Activated naive CD4-positive, alpha-beta T cell (primary cell): ENCODE data around the gene VNN1.
"Not testable (repeated sequence)": the region's sequence is repeated elsewhere in the genome, so short reads cannot be mapped to it uniquely, and the experiment has no call there.

Experiments
- DNase-seq, 4 experiments: peaks; one replicate each; lab custom pipeline; 2025; lab: John Stamatoyannopoulos, UW

VNN1 gene

DNA sequence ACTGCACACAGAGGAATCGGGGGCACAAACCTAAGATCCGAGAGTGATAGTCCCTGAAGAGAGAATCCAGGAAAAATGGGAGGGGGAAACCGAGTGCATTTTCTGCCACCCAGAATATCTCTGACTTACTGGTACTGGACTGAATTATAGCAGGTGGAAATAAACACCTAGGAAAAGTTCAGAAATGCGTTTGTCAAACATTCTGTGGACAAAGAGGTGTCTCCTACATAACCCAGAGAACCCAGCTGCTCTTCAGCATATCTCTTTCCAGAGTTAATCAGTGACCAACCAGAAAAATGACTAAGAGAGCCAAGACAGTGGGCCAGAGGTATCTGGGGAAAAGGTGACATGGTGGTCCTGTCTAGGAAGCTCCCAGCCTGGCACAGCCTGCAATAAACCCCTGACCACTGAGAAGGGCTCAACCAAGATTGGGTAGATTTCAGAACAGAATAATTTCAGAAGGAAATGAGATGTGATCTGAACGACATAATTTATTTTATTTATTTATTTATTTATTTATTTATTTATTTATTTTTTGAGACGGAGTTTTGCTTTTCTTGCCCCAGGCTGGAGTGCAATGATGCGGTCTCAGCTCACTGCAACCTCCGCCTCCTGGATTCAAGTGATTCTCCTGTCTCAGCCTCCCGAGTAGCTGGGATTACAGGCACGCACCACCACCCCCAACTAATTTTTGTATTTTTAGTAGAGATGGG is 6.0 kb upstream of the VNN1 start:
- no peak for DNase-seq

DNA sequence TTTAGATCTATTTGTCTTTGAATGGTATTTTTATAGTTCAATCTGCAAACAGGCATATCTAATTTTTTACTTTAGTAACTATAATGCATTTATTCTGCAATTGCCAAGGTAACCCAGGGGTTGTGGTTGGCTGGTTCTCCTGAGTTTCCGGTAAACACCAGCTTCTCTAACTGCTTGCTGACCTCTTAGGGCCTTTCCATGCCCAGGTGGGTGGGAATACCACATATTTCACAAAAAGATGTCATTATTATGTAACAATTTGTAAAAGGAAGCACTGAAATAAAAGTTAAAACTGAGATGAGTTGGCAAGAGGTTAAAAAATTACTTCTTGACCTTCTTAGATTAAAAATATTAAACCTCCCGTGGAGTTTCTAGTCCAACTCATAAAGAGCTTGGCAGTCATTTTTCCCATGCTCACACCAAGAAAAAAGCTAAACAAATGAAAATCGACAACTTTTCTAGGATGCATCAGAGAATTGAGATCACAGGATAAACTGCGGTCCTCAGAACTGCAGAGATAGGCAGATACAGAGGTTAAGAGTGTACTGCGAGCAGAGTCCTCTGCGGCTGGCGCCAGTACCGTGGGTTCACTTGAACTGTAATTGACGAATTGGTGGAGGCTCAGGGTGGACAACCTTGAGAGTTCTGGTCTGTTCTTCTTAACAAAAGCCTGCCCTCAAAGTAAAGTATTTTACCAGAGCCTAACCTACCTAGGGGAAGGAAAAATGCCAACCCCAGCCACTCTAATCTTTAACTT is 2.2 kb upstream of the VNN1 start:
- no peak for DNase-seq

DNA sequence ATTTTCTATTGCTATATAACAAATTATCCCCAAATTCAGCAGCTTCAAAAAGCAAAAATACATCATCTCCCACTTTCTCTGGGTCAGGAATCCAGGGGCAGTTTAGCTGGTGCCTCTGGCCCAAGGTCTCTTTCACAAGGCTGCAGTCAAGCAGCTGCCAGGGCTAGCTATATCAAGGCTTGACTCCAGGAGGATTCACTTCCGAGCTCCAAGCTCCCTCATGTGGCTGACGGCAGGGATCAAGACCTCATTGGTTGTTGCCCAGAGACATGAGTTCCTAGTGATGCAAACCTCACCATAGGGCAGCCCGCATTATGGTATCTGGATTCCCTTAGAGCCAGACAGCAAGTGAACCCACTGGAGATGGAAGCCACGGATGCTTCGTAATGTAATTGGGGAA is 1.3 kb upstream of the VNN1 start:
- no peak for DNase-seq

DNA sequence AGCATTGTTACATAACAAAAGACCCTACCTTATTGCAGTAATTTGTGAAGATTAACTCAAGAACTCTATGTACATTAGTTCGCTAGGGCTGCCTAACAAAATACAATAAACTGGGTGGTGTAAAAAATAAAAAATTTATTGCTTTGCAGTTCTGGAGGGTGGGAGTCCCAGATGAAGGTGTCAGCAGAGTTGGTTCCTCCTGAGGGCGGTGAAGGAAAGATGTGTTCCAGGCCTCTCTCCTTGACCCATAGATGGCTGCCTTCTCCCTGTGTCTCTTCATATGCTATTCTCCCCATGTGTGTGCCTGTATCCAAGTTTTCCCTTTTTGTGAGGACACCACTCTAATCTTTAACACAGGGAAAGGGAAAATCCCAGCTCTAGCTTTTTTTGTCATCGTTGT is 305 bp upstream of the VNN1 start:
- no peak for DNase-seq

DNA sequence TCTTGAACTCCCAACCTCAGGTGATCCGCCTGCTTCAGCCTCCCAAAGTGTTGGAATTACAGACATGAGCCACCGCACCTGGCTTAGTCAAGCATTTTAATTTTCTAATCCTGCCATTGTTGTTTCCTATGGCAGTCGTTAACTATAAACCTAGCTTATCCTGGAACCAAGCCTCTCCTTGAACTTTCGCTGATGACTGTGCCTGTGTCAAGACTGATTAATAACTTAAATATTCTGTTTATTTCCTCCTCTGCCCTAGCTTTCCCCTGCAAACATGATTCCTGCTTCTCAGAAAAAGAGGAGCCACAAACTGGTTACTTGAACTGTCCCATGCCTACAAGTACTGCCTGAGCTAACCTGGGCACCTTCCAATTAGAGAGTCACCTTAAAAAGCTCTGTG is 1.5 kb downstream of the VNN1 start:
- DNase-seq, result no peak

DNA sequence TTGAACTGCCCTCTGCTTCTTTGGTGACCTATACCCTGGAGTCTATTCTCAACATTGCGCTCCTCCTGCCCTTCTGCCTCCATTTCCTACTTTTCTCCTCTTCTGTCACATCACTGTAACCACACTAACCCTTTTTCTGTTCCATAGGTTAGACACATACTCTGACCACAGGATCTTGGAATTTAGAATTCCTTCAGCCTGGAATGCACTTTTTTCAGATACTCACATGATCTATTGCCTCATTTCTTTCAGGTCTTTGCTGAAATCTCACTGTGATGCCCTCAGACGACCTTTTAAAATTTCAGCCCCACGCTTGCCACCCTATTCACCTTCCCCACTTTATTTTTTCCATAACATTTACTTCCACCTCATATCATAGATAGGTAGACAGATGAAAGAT is 5.1 kb downstream of the VNN1 start:
- no peak for DNase-seq

DNA sequence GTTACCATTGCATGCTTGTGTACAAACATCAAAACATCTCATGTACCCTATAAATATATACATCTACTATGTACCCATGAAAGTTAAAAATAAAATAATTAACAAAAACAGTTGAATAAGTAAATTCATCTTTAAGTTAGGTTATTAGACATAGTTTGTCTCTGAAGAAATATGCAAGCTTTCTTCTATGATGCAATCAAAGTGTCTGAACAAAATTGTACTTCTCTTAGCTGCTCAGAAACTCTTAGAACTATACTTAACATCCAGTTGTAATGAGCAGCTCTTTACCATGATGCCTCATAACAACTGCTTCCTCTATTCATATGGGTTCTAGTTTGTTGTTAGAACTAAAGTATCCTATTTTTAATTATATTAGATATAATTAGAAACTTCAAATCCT is 5.9 kb downstream of the VNN1 start:
- DNase-seq, result no peak

DNA sequence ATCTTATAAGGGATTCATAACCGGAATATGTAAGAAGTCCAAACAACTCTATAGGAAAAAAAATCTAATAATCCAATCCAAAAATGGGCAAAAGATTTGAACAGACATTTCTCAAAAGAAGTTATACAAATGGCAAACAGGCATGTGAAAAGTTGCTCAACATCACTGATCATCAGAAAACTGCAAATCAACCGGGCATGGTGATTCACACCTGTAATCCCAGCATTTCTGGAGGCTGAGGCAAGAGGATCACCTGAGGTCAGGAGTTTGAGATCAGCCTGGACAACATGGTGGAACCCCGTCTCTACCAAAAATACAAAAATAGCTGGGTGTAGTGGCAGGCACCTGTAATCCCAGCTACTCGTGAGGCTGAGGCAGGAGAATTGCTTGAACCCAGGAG is 7.1 kb downstream of the VNN1 start:
- DNase-seq, result not testable (repeated sequence)

DNA sequence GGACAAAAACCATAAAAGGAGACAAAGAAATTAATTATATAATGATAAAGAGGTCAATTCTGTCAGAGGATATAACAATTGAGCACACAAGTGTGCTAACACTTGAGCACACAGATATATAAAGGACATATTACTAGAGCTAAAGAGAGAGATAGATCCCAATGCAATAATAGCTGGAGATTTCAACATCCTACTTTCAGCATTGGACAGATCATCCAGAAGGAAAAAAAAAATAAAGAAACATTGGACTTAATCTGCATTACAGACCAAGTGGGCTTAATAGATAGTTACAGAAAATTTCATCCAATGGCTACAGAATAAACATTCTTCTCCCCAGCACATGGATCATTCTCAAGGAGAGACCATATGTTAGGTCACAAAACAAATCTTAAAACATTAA is 9.9 kb downstream of the VNN1 start:
- no peak for DNase-seq

DNA sequence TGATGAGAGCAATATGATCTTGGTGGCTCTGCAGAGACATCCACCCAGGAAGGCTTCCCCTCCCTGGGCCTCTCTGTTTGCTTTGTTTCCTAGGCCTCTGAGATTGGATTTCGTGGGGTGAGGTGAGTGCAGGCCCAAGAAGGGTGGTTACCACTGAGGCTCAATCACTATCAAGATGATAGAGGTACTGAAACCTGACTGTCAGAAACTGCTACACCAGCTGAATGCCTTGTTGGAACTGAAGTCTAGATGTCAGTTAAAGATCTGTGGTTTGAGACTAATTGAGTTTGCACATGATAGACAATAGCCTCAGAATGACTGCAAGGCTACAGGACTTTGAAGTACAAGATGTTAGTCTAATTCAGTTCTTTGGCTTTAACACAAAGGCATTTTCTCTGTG is 15.2 kb downstream of the VNN1 start:
- no peak for DNase-seq

DNA sequence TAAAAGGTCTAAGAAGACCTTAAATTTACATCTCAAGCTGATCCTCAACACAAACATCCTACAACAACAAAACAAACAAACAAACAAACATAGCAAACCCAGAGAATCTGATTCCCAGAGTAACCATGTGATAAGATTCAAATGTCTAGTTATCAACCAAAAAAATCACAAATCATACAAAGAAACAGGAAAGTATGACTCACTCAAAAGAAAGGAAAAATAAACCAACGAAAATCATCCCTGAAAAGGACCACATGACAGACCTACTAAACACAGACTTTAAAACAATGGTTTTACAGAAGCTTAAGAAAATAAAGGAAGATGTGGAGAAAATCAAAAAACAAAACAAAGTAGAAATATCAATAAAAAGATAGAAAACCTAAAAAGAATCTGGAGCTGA is 18.1 kb downstream of the VNN1 start:
- no peak for DNase-seq

DNA sequence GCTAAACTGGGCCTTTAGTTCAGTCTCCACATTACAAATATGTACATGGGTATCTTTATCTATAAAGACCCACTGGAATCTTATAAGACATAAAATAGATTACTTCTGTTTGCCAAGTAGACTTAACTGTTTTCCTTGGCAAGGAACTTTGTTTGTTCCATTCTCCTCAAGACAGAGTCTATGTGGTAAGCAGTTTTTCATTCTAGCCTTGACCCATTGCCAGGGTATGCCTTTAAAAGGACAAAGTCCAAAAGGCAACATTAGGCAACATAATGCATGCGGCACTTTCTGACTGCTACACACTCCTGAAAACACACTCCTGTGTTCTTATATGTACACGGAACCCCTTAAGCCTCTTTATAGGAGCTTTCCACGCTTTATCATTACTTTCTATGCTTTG is 20.4 kb downstream of the VNN1 start:
- no peak for DNase-seq

DNA sequence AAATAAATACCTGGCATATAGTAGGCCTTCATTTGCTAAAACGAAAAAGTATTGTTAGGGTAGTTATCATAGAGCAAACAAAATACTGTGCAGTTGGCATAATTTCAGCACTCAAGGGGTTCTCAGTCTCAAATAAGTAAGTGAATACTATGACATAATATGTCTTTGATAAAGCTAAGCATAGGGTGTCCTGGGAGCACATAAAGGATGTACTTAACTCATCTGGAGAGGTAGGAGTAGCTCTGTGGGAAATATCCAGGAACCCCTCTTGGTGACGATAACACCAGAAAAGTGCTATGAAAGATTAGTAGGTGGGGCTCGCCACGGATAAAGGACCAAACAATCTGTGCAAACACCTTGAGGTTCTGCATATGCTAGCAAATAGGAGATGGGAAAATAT is 23.2 kb downstream of the VNN1 start:
- no peak for DNase-seq

DNA sequence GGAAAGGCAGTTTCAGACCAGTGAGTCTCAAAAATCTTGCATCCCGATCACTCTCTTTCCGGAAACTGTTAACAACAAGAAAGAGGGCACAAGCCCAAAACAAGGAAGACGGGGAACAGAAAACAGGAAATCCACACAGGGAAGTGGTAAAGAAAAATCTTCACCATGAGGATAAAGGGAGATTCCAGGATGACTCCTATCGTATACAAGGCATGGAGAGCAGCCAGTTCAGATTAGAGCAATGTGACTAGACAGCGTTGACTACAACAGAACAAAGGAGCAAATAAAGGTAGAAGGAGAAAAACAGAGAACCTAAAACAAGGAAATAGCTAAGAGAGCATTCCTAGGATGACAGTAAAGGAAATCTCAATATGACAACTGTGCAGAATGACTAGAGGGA is 26.5 kb downstream of the VNN1 start:
- DNase-seq, result no peak

DNA sequence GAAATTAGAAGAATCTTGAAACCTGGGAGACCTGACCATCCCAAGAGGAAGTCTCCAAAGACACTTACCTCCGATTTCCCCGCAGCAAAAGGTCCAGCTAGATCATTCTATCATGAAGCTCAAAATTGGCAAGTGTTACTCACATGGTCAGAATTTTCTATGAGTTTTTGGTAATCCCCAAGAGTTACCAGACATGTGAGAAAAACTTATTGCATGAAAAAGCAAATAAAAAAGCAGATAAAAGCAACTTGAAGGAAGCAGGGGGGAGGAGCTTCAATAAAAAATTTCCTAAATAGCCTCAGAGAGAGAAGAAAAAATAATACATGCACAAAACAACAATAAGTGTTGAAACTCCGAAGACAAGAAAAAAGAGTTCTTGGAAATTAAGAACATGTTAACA is 27.3 kb downstream of the VNN1 start:
- no peak for DNase-seq

DNA sequence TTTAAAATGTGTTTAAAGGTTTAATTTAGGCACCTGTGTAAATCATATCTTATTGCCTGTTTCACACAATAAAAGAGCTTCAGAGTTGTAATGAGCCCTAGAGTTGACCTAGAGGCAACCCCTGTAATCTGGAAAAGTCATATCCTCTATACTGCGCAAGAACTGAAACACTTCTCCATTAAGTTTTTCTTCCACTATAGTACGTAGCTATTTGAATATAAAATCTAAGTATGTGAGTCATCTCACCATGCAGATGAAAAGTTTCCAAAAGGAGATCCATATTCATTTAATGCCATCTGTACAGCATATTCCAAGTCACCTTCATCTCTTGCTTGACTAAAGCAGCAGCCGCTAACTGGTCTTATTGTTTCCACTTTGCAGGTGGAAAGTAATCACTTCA is 28.8 kb downstream of the VNN1 start:
- no peak for DNase-seq

DNA sequence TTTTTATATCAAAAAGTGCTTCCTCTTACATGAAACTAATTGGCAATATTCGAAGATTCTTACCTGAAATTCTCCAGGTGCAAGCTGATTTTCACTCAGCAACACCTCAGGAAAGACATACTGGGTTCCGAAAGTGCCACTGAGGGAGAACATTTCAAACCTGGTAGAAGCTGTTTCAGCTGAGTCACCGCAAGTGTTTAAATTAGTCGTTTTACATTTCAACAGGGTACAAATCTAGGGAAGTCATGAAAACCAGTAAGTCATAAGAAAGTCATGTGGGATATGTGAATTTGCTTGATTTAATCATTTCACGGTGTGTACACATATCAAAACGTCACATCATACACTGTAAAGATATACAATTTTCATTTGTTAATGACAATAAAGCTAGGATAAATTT is 29.6 kb downstream of the VNN1 start:
- DNase-seq, result no peak

DNA sequence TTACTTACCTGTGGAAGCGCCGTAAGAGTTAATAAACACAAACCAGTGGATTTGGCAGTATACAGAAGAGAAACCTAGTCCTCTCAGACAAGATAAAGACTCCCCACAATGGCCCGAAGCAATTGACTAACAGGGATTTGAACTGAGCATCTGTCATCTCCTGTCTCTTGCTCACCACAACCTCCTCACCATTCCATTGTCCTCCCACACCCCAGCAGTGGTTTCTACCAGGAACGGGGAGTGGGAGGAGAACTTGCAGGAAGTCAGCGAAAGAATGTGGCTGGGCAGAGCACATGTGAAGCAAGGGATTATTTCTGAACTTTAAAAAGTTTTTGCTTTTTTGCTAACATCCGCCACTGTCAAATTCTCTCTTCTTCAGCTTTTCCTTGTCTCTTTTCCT is 30.3 kb downstream of the VNN1 start:
- no peak for DNase-seq

DNA sequence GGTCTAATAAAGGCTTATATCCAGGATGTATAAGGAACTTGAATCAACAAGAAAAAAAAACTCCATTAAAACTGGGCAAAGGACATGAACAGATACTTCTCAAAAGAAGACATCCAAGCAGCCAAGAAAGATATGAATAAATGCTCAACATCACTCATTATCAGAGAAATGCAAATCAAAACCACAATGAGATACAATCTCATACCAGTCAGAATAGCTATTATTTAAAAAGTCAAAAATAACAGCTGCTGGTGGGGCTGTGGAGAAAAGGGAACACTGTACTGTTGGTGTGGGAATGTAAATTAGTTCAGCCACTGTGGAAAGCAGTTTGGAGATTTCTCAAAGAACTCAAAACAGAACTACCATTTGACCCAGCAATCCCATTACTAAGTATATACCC is 34.8 kb downstream of the VNN1 start:
- DNase-seq, result not testable (repeated sequence)

DNA sequence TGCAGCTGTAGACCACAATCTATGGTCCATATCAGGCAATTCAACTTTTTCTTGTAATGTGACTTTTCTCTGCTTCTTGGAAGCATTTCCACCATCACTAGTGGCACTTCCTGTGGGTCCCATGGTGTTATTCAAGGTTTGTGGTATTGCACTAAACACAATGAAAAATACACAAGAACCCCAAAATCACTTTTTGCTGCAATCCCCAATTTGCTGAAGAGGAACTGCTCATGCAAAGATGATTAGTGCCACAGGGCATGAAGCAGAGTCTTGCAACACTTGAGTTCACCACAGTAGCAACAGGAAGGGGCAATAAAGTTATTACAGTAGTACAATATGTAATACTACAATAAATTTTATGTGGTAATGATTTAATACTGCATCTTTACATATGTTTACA is 38.1 kb downstream of the VNN1 start:
- no peak for DNase-seq

DNA sequence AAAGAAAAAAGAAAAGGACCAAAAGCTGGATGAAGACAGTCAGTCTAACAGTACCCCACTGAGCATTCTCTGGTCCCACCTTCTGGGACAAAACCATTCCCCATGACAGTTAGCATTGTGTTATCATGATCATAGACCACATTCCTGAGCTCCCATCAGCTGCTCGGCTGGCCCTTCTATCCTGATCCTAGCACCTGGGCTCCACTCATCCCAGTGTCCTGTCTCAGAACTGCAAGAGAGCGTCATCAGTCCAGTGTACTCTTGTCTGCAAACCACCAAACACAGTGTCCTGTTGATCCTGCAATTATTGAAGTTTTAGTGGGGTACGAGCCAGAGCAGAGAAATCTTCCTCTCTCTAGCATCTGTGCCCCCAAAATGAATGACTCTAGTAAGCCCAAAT is 38.9 kb downstream of the VNN1 start:
- DNase-seq, result no peak

DNA sequence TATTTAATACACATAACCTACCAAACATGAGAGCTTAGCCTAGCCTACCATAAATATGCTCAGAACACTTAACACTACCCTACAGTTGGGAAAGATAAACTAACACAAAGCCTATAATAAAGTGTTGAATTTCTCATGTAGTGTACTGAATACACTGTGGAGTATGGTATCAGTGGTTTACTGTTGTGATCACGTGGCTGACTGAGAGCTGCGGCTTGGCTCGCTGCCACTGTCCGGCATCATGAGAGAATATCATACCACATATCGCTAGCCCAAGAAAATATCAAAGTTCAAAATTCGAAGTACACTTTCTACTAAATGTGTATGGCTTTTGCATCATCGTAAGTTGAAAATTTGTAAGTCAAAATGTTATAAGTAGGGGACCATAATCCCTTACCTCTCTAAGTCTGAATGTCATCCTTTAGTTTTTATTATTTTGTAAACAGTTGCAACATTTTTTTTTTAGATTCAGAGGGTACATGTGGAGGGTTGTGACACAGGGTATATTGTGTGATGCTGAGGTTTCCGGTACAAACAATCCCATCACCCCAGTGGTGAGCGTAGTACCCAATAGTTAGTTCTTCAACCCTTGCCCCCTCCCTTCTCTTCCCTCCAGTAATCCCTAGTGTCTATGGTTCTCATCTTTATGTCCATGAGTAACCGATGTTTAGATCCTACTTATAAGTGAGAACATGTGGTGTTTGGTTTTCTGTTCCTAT is 40.3 kb downstream of the VNN1 start:
- DNase-seq, result no peak

DNA sequence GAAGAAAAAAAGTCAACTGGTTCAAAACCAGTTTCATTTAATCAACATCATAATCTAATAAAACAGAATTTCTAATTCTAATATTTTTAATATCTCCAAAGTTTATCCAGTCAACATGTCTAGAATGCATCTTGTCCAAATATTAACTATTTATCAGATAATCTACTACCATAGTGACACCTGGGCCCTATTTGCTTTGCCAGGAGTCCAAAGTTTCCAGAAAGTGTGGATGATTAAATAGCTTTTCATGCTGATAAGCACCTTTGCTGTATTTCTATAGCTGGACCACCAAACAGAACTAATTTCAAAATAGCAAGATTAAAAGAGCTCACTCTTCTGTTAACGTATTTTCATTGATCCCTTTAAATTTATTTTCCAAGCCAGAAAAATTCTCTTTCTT is 42.6 kb downstream of the VNN1 start:
- DNase-seq, result no peak
